GM23248 (cell line): ENCODE measurements around the gene HABP2.

Experiments used
- EZH2 ChIP-seq: fragments of 200-600 bp; sonication (generic); IDR thresholded peaks from 2 replicates; pipeline ENCODE4 v1.6.1; 2018; ENCODE audit warnings: antibody characterized with exemption, mild to moderate bottlenecking; ENCODE audit not compliant: insufficient read depth, poor library complexity, severe bottlenecking
- EZH2phosphoT487 ChIP-seq: fragments of 200-600 bp; sonication (generic); IDR thresholded peaks from 2 replicates; pipeline ENCODE4 v1.6.1; 2018; ENCODE audit warnings: antibody characterized with exemption, moderate library complexity, mild to moderate bottlenecking, low read depth; ENCODE audit not compliant: insufficient read depth

GRCh38 chr10:113557903-113558321 is 5.1 kb downstream of the HABP2 start:
- TF ChIP-seq EZH2: no peak
- TF ChIP-seq EZH2phosphoT487: no peak
